Stimulated activated CD4-positive, alpha-beta T cell treated with anti-CD3 and anti-CD28 coated beads, Interleukin-2, amount 100 ng/mL, for 4 hours (primary cell): Measurements from ENCODE around the gene IDUA.
"Not testable (repeated sequence)": the region's sequence is repeated elsewhere in the genome, so short reads cannot be mapped to it uniquely, and the experiment has no call there.

Experiments used
- DNase-seq: peaks from one replicate; pipeline ENCODE4 v3.0.0-alpha.2; 2020; ENCODE audit warnings: low read depth

Gene IDUA

DNA sequence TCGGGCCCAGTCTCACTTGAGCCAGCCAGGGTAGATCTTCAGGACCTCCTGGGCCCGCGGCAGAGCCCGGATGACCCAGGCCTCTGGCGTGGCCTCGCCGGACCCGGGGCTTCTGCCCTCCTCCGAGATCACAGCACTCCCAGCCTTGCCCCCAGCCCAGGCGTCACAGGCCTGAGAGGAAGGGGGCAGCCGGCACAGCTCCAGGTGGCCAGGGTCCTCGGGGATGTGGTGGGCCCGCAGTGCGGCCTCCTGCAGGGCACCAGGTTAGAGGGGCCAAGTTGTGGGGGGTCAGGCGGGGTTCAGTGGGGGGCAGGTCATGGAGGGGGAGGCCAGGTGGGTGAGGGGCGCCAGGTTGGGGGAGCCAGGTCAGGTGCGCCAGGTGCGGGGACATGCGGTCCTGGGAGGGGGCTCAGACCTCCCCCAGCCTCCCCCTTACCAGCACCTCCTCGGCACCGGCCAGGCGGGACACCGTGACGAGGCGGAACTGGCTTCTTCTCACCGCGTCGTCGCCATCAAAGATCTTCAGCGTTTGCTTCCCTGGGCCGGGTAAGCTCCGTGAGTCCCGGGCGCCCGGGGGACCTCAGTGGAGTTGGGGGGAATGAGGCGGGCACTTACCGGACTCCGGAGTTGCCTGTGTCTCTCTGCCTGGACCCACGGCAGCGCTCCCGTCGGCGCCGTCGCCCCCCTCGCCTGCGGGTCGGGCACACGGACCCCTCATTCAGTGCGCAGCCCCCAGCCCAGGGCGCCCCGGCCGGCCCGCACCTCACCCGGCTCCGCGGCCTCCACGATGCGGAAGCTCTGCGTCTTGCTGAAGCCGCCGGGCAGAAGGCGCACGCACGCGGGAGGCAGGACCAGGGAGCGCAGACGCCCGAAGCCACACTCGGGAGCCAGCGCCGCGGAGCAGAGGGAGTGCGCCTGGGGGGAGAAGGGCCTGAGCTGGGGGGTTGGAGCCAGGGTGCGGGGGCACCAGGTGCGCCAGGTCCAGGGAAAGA is 19.4 kb upstream of the IDUA start:
- DNase-seq = no peak

DNA sequence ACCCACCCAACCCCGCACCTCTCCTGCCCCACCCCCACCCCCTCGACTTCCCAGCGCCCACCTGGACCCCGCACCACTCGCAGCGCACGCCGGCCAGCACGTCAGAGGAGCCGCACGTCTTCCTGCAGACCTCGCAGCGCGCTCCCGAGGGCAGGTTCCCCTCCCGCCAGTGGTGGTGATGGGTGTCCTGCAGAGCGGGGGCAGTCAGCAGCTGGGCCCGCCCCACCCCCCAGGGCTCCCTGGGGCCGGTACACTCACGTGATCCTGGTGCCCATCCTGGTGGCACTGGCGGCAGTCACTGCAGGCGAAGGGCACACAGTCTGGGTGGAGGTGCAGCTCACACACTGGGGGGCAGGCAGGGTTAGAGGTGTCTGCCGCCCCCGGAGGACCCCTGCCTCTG is 18.6 kb upstream of the IDUA start:
- DNase-seq = no peak

DNA sequence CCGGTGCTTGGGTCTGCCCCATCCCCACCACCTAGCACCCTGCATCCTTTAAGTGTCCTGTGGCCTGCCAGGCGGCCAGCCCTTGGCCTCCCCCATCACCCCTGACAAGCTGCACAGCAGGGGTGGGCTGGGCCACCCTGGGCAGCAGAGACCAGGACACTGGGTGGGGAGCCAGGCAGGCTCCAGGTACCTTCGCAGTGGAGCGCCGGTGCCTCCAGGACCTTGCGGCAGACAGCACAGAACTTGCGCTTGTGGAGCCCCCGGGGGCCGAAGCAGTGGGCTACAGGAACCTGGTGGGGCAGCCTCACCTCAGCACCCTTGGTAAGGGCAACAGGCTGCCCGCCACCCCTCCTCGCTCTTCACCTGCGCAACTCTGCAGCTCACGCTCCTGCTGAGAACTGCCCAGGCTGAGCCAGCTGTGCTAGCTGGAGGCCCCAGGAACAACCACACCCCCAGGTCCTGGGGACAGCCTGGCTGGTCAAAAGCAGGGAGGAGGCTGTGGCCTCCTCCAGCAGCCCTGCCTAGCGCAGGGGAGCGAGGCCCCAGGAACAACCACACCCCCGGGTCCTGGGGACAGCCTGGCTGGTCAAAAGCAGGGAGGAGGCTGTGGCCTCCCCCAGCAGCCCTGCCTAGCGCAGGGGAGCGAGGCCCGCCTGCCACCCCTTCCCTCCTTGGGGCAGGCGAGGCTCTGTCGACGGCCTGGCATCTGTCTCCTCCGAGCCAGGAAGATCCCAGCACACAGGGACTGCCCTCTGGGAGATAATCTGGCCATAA is 18.0 kb upstream of the IDUA start:
- no peak for DNase-seq

DNA sequence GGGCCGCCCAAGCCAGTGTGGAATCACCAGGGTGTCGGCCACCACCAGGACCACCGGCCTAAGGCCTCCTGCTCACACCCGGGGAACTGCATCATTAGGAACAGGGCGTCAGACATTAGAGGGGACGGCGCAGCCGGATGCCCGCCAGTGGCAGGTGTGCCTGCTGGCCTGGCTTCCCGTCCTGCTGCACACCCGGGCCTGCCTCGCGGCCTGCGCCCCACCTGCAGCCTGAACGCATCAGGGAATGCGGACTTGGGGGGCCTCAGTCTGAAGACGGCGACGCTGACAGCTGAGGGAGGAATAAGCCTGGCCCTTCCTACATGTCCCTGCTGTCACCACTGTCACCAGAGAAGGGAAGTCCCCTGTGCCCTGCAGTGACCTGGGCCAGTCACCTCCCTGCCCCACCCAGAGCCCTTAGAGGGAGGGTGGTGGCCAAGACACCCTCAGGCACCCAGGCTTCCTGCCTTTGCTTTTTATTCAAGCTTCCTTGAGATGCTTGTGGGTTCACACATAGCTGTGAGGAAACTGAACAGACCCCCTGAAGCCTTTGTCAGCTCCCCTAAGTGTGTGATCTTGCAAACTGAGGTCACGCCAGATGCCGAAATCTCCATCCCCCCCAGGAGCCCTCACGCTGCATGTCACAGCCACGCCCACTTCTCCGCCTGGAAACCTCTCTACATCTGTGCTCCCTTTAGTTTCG is 16.6 kb upstream of the IDUA start:
- DNase-seq = no peak

- DNase-seq = no peak
Observed at GRCh38 chr4:970854-971520, 15.9 kb upstream of the IDUA start.

GRCh38 chr4:971666-972500 is 15.0 kb upstream of the IDUA start:
- DNase-seq = no peak

- peak; percentile 78 for DNase-seq
Observed at GRCh38 chr4:972651-973424, 14.0 kb upstream of the IDUA start.

DNA sequence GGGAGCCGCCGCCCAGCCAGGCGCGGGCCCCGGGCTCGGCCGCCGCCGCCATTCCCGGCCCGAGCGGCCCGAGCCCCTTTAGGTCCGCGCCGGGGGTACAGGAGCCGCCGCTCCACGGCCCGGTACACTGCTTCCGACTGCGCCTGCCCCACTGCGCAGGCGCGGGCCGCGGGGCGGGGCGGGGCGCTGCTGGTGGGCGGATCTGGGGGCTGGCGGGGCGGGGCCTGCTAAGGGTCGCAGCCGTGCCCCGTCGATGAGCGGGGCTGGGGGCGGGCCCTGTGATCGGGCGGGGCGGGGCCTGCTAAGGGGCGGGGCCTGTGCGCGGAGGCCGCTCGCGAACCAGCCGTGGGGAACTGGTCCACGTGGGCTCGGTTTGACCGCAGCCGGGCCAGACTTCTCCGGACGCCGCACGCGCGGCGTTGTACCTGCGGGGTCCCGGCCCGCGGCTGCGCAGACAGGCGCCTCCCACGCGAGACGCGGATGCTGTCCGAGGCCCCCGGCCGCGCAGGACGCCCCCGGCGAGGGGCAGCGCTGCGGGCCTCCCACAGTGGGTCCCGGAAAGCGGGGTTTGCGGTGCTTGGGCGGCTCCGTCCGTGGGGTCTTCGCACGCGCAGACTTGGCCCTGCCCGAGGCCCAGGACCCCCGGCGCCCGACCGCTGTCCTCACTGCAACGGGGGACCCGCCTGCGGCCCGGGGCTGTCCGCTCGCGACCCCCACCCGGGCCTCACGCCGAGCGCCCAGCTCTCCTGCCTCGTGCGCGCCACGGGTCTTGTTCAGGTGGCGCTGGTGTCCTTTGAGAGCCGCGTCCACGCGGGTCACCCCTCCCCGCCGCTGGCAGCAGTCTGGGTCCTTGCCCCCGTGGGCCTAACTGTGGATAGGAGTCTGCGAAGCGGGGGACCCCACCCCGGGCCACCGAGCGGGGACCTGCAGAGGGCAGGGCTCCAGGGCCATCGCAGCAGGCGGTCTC is 13.1 kb upstream of the IDUA start, which contains the start of gene DGKQ:
DGKQ (minus strand) TSS at position 139 of the 967 bp plus-strand sequence; CDS start at position 52, 87 bp downstream.
- peak; percentile 82 for DNase-seq

GRCh38 chr4:974668-975067 is 12.2 kb upstream of the IDUA start:
- no peak for DNase-seq

- DNase-seq = not testable (repeated sequence)
Observed at GRCh38 chr4:976016-976415, 10.8 kb upstream of the IDUA start.

DNA sequence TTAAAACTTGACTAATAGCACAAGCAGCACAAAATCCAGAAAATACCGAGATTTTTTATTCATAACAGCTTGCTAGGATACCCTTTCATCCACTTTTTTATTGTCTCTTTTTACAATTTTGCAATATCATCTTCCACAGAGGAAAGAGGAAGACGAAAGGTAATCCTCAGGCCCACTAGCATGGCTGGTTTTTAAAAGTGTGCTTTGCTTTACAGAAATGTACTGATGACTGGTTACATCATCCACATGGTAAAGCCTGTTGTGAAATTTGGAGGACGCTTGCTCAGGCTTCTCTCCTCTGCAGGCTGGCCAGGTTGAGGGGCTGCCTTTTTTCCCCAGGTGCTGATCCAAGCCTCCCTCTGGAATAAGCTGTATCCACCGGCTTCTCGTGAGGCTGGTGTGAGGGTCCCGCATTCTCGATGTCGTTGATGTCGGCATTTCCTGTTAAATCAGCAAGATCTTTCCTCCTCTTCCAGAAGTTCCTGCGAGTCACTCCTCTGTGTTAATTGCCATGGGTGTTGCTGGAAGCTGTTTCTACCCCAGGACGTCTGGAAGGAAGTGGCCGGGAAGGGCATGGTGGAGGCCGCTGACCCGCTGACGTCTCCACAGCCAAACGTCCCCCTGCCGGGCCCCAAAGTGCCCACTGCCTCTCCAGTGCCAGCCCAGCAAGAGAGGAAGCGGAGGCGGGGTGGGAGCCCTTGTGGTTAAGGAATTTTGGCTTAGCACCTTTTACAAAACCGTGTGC is 7.7 kb upstream of the IDUA start:
- DNase-seq = no peak

- DNase-seq = no peak
Observed at GRCh38 chr4:982291-982690, 4.6 kb upstream of the IDUA start.

- DNase-seq = no peak
Observed at GRCh38 chr4:982814-983213, 4.0 kb upstream of the IDUA start.

GRCh38 chr4:984336-985054 is 2.3 kb upstream of the IDUA start:
- no peak for DNase-seq

- DNase-seq = peak; percentile 63
Observed at GRCh38 chr4:985123-985830, 1.6 kb upstream of the IDUA start.

DNA sequence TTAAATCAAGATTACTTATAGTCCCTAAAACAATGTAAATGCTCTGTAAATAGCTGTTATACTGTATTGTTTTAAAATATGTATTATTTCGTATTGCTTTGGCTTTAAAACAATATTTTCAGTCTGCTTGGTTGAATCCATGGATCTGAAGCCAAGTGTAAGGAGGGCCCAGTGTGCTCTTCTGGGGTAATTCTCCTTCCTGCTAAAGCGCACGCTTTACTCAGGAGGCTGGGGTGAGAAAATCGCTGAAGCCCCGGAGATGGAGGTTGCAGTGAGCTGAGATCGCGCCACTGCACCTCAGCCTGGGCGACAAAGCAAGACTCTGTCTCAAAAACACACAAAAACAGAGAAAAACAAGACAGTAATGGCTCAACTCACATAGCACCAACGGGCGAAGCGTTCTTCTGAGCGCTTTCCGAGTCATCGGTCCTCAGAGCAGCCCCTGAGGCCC is 391 bp upstream of the IDUA start:
- DNase-seq = no peak
